GM12874 (cell line): ENCODE data around the gene RNF112.

ENCODE experiments used
- CTCF ChIP-seq: IDR thresholded peaks from 2 replicates; pipeline ENCODE4 v1.5.1; 2011; ENCODE audit warnings: low read depth, mild to moderate bottlenecking, control low read depth, low read length, moderate library complexity; ENCODE audit not compliant: insufficient read depth

RNF112 gene

GRCh38 chr17:19461116-19461515, 50.1 kb downstream of the RNF112 start:
- no peak for TF ChIP-seq CTCF

GRCh38 chr17:19461681-19462080, 50.6 kb downstream of the RNF112 start:
- TF ChIP-seq CTCF = no peak

- no peak for TF ChIP-seq CTCF
Observed at GRCh38 chr17:19464031-19465026, 53.3 kb downstream of the RNF112 start.
